DND-41 (cell line): ENCODE results near the gene ABLIM1.
A peak's percentile ranks its signal among the peaks of the same experiment; 100 is the strongest.

ENCODE experiments used
- ATAC-seq: fragments of 200-7000 bp; cut with Tn5 transposase; 3 replicates; pipeline ENCODE4 v1.9.1; 2021; ENCODE audit warnings: low read depth; ENCODE audit not compliant: insufficient read depth
- DNase-seq: peaks from one replicate; pipeline ENCODE4 v3.0.0-alpha.2; 2020
- H2AFZ ChIP-seq: 2 replicates; pipeline ENCODE4 v1.6.0; 2012; ENCODE audit warnings: low read depth, low read length
- H3K27ac ChIP-seq: 2 replicates; pipeline ENCODE4 v1.5.1; 2012; ENCODE audit warnings: low read length, inconsistent platforms
- H3K27me3 ChIP-seq: fragments of 200-600 bp; sonication (generic); 2 replicates; pipeline ENCODE4 v1.6.0; 2012; ENCODE audit warnings: low read length, mild to moderate bottlenecking, inconsistent platforms; ENCODE audit not compliant: insufficient read depth, poor library complexity
- H3K36me3 ChIP-seq: 2 replicates; pipeline ENCODE4 v1.5.1; 2012; ENCODE audit warnings: low read length, inconsistent platforms; ENCODE audit not compliant: insufficient read depth
- H3K4me1 ChIP-seq: 2 replicates; pipeline ENCODE4 v1.5.1; 2012; ENCODE audit warnings: mild to moderate bottlenecking, low read length; ENCODE audit not compliant: insufficient read depth
- H3K4me2 ChIP-seq: 2 replicates; pipeline ENCODE4 v1.6.0; 2012; ENCODE audit warnings: mild to moderate bottlenecking, moderate library complexity, low read length, inconsistent platforms; ENCODE audit not compliant: insufficient read depth
- H3K4me3 ChIP-seq, 2 experiments: fragments of 200-600 bp in 1 of 2; shearing (Covaris generic) in 1 of 2; 2 replicates each; pipeline ENCODE4 v1.5.1; 2012 to 2016; ENCODE audit warnings: inconsistent platforms in 2 of 2, low read length in 2 of 2, mild to moderate bottlenecking in 2 of 2, low read depth in 1 of 2, moderate library complexity in 1 of 2
- H3K79me2 ChIP-seq: 2 replicates; pipeline ENCODE4 v1.6.0; 2012; ENCODE audit warnings: low read length, inconsistent platforms; ENCODE audit not compliant: insufficient read depth
- H3K9ac ChIP-seq: 2 replicates; pipeline ENCODE4 v1.6.0; 2012; ENCODE audit warnings: low read depth, mild to moderate bottlenecking, inconsistent platforms, low read length, moderate library complexity
- H3K9me3 ChIP-seq: 2 replicates; pipeline ENCODE4 v1.5.1; 2012; ENCODE audit warnings: low read length, moderate library complexity, mild to moderate bottlenecking, inconsistent platforms; ENCODE audit not compliant: insufficient read depth, severe bottlenecking
- H4K20me1 ChIP-seq: 2 replicates; pipeline ENCODE4 v1.6.0; 2012; ENCODE audit warnings: low read length; ENCODE audit not compliant: insufficient read depth
- CTCF ChIP-seq: IDR thresholded peaks from 2 replicates; pipeline ENCODE4 v1.5.1; 2012; ENCODE audit warnings: borderline replicate concordance, low read length, moderate library complexity, mild to moderate bottlenecking; ENCODE audit not compliant: poor library complexity, severe bottlenecking; ENCODE audit errors: extremely low read depth
- EZH2 ChIP-seq: IDR thresholded peaks from 3 replicates; pipeline ENCODE4 v1.6.1; 2012; ENCODE audit warnings: borderline replicate concordance, low read depth, mild to moderate bottlenecking, moderate library complexity, low read length, inconsistent platforms; ENCODE audit not compliant: severe bottlenecking

ABLIM1 gene

DNA sequence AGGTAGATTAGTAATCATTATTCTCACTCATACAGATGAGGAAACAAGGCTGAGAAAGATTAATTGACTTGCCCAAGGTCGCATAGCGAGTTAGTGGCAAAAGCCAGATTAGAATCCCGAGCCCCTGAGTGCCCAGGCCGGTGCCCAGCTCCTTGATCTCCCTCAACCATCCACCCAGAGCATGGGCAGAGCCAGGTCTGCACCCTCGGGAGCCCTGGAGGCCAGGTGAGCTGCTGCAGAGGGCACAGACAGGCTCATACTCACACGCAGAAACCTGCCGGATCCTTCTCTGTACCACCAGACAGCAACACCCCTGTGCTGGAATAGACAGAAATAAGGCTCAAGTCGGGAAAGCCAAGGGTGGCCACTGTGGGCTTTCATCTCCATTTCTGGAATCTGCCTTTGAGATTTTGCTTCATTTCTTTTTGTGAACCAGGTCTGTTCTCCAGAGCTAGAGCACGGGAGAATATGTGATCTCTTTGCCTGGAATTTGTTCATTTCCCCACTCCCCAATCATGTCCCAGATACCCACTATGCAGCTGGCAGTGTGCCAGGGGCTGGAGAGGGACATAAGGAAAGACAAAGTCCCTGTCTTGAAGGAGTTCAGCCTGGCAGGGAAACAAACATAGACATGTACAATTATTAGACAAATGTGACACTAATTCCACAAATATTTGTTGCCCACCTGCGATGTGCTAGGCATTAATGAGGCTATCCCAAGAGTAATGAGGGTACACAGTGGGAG is 259.3 kb downstream of the ABLIM1 start:
- Histone ChIP-seq H3K27me3 (peaks cover 35% of the 10 kb centered on the region), H3K79me2 (no peaks in the 10 kb centered on the region), H3K4me1 (no peaks in the 10 kb centered on the region), H3K4me2 (no peak overlapping the region), H3K9ac (no peak overlapping the region), H3K36me3 (no peaks in the 10 kb centered on the region), H3K27ac (no peak overlapping the region), H3K4me3 (no peak overlapping the region), H3K9me3 (no peaks in the 10 kb centered on the region), H2AFZ (no peak overlapping the region), H4K20me1 (no peaks in the 10 kb centered on the region)
- ATAC-seq (no peak), DNase-seq (no peak)
- no peak for TF ChIP-seq CTCF

DNA sequence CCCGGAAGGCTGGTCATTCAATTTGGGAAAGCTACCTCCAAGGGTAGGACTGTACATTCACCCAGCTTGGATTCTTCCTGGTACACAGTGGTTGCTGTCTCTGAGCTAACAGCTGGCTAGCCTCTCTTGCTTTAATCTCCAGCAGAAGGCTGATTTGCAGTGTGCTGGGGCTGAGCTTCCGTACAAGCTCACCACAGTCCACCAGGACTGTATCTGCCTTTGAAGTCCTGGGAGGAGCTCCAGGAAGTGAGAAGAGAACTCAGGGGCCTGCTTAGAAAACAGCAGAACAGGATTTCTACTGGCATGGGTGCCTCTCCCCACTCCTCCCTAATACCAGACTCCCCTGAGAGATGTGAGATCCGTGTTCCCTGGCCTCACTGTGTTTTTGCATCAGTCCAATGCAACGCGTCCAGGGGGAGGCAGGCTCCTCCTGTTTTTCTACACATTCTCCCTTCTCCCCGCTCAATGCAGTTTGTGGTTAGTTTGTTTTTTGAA is 260.4 kb downstream of the ABLIM1 start:
- no peak overlapping the region for H3K4me2 ChIP-seq

GRCh38 chr10:114396464-114396863 is 261.6 kb downstream of the ABLIM1 start:
- Histone ChIP-seq H3K36me3 (no peaks in the 10 kb centered on the region), H3K79me2 (no peaks in the 10 kb centered on the region), H3K4me2 (no peak overlapping the region), H2AFZ (no peak overlapping the region), H4K20me1 (no peaks in the 10 kb centered on the region), H3K9me3 (no peaks in the 10 kb centered on the region), H3K27ac (no peak overlapping the region), H3K27me3 (peaks cover 45% of the 10 kb centered on the region), H3K9ac (no peak overlapping the region), H3K4me1 (no peaks in the 10 kb centered on the region), H3K4me3 (no peak overlapping the region)
- DNase-seq (no peak), ATAC-seq (no peak)
- TF ChIP-seq EZH2, result no peak
- no peak for TF ChIP-seq CTCF

More for the DNA sequence above, 260.4 kb downstream of the ABLIM1 start:
- H3K4me1 ChIP-seq, result no peaks in the 10 kb centered on the region
- TF ChIP-seq CTCF (peak; percentile 4), EZH2 (no peak)
- H3K36me3 ChIP-seq, result no peaks in the 10 kb centered on the region
- H2AFZ ChIP-seq, result no peak overlapping the region
- no peaks in the 10 kb centered on the region for H4K20me1 ChIP-seq
- DNase-seq (peak; percentile 23), ATAC-seq (peak; percentile 81)
- H3K9ac ChIP-seq, result no peak overlapping the region
- no peaks in the 10 kb centered on the region for H3K79me2 ChIP-seq
- H3K4me3 ChIP-seq, result no peak overlapping the region
- H3K27me3 ChIP-seq, result peaks cover 44% of the 10 kb centered on the region
- H3K27ac ChIP-seq, result no peak overlapping the region
- H3K9me3 ChIP-seq, result no peaks in the 10 kb centered on the region
